ENCODE data around the gene ST6GAL1.

The ST6GAL1 gene

GRCh38 chr3:186942168-186942567 is 11.8 kb downstream of the ST6GAL1 start:
- Histone ChIP-seq H3K4ac (ENCODE audit: low read depth, low read length) (no peak overlapping the region), H4K8ac (ENCODE audit: low read depth, low read length) (no peak overlapping the region), H3K27me3 (ENCODE audit: insufficient read depth, low read length) (no peaks in the 10 kb centered on the region), H3K36me3 (ENCODE audit: control insufficient read depth in 1 of 2, insufficient read depth in 2 of 2, low read length in 2 of 2) (no peaks in the 10 kb centered on the region), H3K14ac (ENCODE audit: low read length) (no peak overlapping the region), H3K18ac (ENCODE audit: low read length) (no peak overlapping the region), H3K79me2 (ENCODE audit: control insufficient read depth, insufficient read depth, low read length, poor library complexity) (no peaks in the 10 kb centered on the region), H2AFZ (ENCODE audit: insufficient read depth, low read length, poor library complexity) (no peak overlapping the region), H3K4me3 (ENCODE audit: low read depth, low read length) (no peak overlapping the region), H3K9ac (ENCODE audit: low read length) (no peak overlapping the region), H2BK5ac (ENCODE audit: low read depth, low read length, poor library complexity) (no peak overlapping the region), H2AK5ac (ENCODE audit: low read length) (no peak overlapping the region), H3K4me2 (ENCODE audit: low read length) (no peak overlapping the region), H4K91ac (ENCODE audit: low read depth, low read length) (no peak overlapping the region), H3K79me1 (ENCODE audit: low read length) (no peaks in the 10 kb centered on the region), H3K27ac (ENCODE audit: low read depth, low read length) (no peak overlapping the region), H3K4me1 (ENCODE audit: control insufficient read depth in 1 of 2, insufficient read depth in 2 of 2, low read length in 2 of 2) (peaks cover 2 to 9% of the 10 kb centered on the region in 2 experiments), H2BK120ac (ENCODE audit: insufficient read depth, low read length, poor library complexity) (no peak overlapping the region), H4K12ac (ENCODE audit: low read depth, low read length) (no peak overlapping the region), H3K9me3 (ENCODE audit: insufficient read depth, low read depth, low read length) (no peaks in the 10 kb centered on the region), H3K23ac (ENCODE audit: low read length) (no peak overlapping the region), H2BK12ac (ENCODE audit: low read length) (no peak overlapping the region)
- no CpG with 5 or more reads among the region's 4 CpGs for WGBS (ENCODE audit: extremely low coverage, insufficient coverage, insufficient read length)
- DNase-seq, result no peak

- no peak overlapping the region for H2AFZ ChIP-seq (ENCODE audit: insufficient read depth, low read length, poor library complexity)
- peaks cover 4 to 22% of the 10 kb centered on the region in 2 experiments for H3K4me1 ChIP-seq (ENCODE audit: control insufficient read depth in 1 of 2, insufficient read depth in 2 of 2, low read length in 2 of 2)
- no peak overlapping the region for H2AK5ac ChIP-seq (ENCODE audit: low read length)
- peak in 1 of 2 donors; percentile 58 for DNase-seq
- H3K27ac ChIP-seq (ENCODE audit: low read depth, low read length), result no peak overlapping the region
- H4K12ac ChIP-seq (ENCODE audit: low read depth, low read length), result no peak overlapping the region
- H3K4ac ChIP-seq (ENCODE audit: low read depth, low read length), result no peak overlapping the region
- H2BK5ac ChIP-seq (ENCODE audit: low read depth, low read length, poor library complexity), result no peak overlapping the region
- no peak overlapping the region for H3K4me2 ChIP-seq (ENCODE audit: low read length)
- no peaks in the 10 kb centered on the region for H3K9me3 ChIP-seq (ENCODE audit: insufficient read depth, low read depth, low read length)
- H3K18ac ChIP-seq (ENCODE audit: low read length), result no peak overlapping the region
- H3K9ac ChIP-seq (ENCODE audit: low read length), result no peak overlapping the region
- no peak overlapping the region for H4K8ac ChIP-seq (ENCODE audit: low read depth, low read length)
- no peak overlapping the region for H3K23ac ChIP-seq (ENCODE audit: low read length)
- H4K91ac ChIP-seq (ENCODE audit: low read depth, low read length), result no peak overlapping the region
- WGBS (ENCODE audit: extremely low coverage, insufficient coverage, insufficient read length), result no CpG with 5 or more reads among the region's 8 CpGs
- no peak overlapping the region for H3K4me3 ChIP-seq (ENCODE audit: low read depth, low read length)
- H3K36me3 ChIP-seq (ENCODE audit: control insufficient read depth in 1 of 2, insufficient read depth in 2 of 2, low read length in 2 of 2), result no peaks in the 10 kb centered on the region
- no peaks in the 10 kb centered on the region for H3K79me1 ChIP-seq (ENCODE audit: low read length)
- no peak overlapping the region for H3K14ac ChIP-seq (ENCODE audit: low read length)
- no peaks in the 10 kb centered on the region for H3K79me2 ChIP-seq (ENCODE audit: control insufficient read depth, insufficient read depth, low read length, poor library complexity)
- H2BK12ac ChIP-seq (ENCODE audit: low read length), result no peak overlapping the region
- H3K27me3 ChIP-seq (ENCODE audit: insufficient read depth, low read length), result no peaks in the 10 kb centered on the region
- no peak overlapping the region for H2BK120ac ChIP-seq (ENCODE audit: insufficient read depth, low read length, poor library complexity)
Observed at GRCh38 chr3:186945255-186945823, 15.0 kb downstream of the ST6GAL1 start.

- Histone ChIP-seq H3K27ac (ENCODE audit: low read depth, low read length) (no peak overlapping the region), H3K14ac (ENCODE audit: low read length) (no peak overlapping the region), H3K4me3 (ENCODE audit: low read depth, low read length) (no peak overlapping the region), H3K36me3 (ENCODE audit: control insufficient read depth in 1 of 2, insufficient read depth in 2 of 2, low read length in 2 of 2) (no peaks in the 10 kb centered on the region), H2AFZ (ENCODE audit: insufficient read depth, low read length, poor library complexity) (no peak overlapping the region), H3K79me1 (ENCODE audit: low read length) (no peaks in the 10 kb centered on the region), H2AK5ac (ENCODE audit: low read length) (no peak overlapping the region), H3K4ac (ENCODE audit: low read depth, low read length) (no peak overlapping the region), H2BK120ac (ENCODE audit: insufficient read depth, low read length, poor library complexity) (no peak overlapping the region), H3K79me2 (ENCODE audit: control insufficient read depth, insufficient read depth, low read length, poor library complexity) (no peaks in the 10 kb centered on the region), H3K9ac (ENCODE audit: low read length) (no peak overlapping the region), H2BK5ac (ENCODE audit: low read depth, low read length, poor library complexity) (no peak overlapping the region), H3K4me1 (ENCODE audit: control insufficient read depth in 1 of 2, insufficient read depth in 2 of 2, low read length in 2 of 2) (peaks cover 4 to 22% of the 10 kb centered on the region in 2 experiments), H4K8ac (ENCODE audit: low read depth, low read length) (no peak overlapping the region), H3K4me2 (ENCODE audit: low read length) (no peak overlapping the region), H4K91ac (ENCODE audit: low read depth, low read length) (no peak overlapping the region), H3K27me3 (ENCODE audit: insufficient read depth, low read length) (no peaks in the 10 kb centered on the region), H3K9me3 (ENCODE audit: insufficient read depth, low read depth, low read length) (no peaks in the 10 kb centered on the region), H3K23ac (ENCODE audit: low read length) (no peak overlapping the region), H3K18ac (ENCODE audit: low read length) (no peak overlapping the region), H4K12ac (ENCODE audit: low read depth, low read length) (no peak overlapping the region), H2BK12ac (ENCODE audit: low read length) (no peak overlapping the region)
- peak in 1 of 2 donors; percentile 56 for DNase-seq
- WGBS (ENCODE audit: extremely low coverage, insufficient coverage, insufficient read length), result no CpG with 5 or more reads among the region's 9 CpGs
Observed at GRCh38 chr3:186946756-186947375, 16.5 kb downstream of the ST6GAL1 start.

GRCh38 chr3:186949281-186949982 is 19.1 kb downstream of the ST6GAL1 start:
- peak; percentile 76 to 82 for DNase-seq
- Histone ChIP-seq H3K9me3 (ENCODE audit: insufficient read depth, low read depth, low read length) (no peaks in the 10 kb centered on the region), H3K9ac (ENCODE audit: low read length) (no peak overlapping the region), H3K14ac (ENCODE audit: low read length) (no peak overlapping the region), H3K27me3 (ENCODE audit: insufficient read depth, low read length) (no peaks in the 10 kb centered on the region), H2BK12ac (ENCODE audit: low read length) (no peak overlapping the region), H2BK120ac (ENCODE audit: insufficient read depth, low read length, poor library complexity) (no peak overlapping the region), H3K23ac (ENCODE audit: low read length) (no peak overlapping the region), H2BK5ac (ENCODE audit: low read depth, low read length, poor library complexity) (no peak overlapping the region), H3K4me3 (ENCODE audit: low read depth, low read length) (no peak overlapping the region), H4K8ac (ENCODE audit: low read depth, low read length) (no peak overlapping the region), H3K36me3 (ENCODE audit: control insufficient read depth in 1 of 2, insufficient read depth in 2 of 2, low read length in 2 of 2) (no peaks in the 10 kb centered on the region), H2AFZ (ENCODE audit: insufficient read depth, low read length, poor library complexity) (no peak overlapping the region), H2AK5ac (ENCODE audit: low read length) (no peak overlapping the region), H3K4ac (ENCODE audit: low read depth, low read length) (no peak overlapping the region), H3K18ac (ENCODE audit: low read length) (no peak overlapping the region), H3K4me1 (ENCODE audit: control insufficient read depth in 1 of 2, insufficient read depth in 2 of 2, low read length in 2 of 2) (peaks cover 4 to 22% of the 10 kb centered on the region in 2 experiments), H4K91ac (ENCODE audit: low read depth, low read length) (no peak overlapping the region), H3K79me1 (ENCODE audit: low read length) (no peaks in the 10 kb centered on the region), H3K79me2 (ENCODE audit: control insufficient read depth, insufficient read depth, low read length, poor library complexity) (no peaks in the 10 kb centered on the region), H3K4me2 (ENCODE audit: low read length) (no peak overlapping the region), H4K12ac (ENCODE audit: low read depth, low read length) (no peak overlapping the region), H3K27ac (ENCODE audit: low read depth, low read length) (no peak overlapping the region)
- no CpG with 5 or more reads among the region's 7 CpGs for WGBS (ENCODE audit: extremely low coverage, insufficient coverage, insufficient read length)
